Measurements from ENCODE around the gene TSHR.

DNA sequence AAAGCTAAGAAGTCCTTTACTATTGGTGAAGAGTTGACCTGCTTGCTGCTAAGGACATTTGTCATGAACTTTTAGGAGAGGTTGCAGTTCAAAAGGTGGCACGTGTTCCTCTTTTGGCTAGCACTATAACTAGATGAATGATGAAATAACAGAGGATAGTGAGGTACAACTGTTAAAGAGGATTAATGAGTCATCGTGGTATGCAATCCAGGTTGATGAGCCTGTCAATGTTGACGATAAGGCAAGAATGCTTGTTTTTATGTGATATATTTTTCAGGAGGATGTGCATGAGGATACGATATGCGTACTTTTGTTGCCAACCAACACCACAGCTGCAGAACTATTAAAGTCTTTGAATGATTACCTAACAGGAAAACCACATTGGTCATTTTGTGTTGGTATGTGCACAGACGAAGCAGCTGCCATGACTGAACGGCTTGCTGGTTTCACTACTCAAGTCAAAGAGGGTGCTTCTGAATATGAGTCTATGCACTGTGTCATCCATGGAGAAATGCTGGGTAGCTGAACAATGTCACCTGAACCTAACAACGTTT is 24.5 kb upstream of the TSHR start:
- no peak for TF ChIP-seq POLR2A (IDR thresholded peaks at IDR 0.05)
- TF ChIP-seq, protein P1, sequence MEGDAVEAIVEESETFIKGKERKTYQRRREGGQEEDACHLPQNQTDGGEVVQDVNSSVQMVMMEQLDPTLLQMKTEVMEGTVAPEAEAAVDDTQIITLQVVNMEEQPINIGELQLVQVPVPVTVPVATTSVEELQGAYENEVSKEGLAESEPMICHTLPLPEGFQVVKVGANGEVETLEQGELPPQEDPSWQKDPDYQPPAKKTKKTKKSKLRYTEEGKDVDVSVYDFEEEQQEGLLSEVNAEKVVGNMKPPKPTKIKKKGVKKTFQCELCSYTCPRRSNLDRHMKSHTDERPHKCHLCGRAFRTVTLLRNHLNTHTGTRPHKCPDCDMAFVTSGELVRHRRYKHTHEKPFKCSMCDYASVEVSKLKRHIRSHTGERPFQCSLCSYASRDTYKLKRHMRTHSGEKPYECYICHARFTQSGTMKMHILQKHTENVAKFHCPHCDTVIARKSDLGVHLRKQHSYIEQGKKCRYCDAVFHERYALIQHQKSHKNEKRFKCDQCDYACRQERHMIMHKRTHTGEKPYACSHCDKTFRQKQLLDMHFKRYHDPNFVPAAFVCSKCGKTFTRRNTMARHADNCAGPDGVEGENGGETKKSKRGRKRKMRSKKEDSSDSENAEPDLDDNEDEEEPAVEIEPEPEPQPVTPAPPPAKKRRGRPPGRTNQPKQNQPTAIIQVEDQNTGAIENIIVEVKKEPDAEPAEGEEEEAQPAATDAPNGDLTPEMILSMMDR (IDR thresholded peaks at IDR 0.05), result no peak
